ENCODE data around the gene ASXL2.

The ASXL2 gene

GRCh38 chr2:25790074-25790790 lies 88.1 kb downstream of the ASXL2 start:
- Histone ChIP-seq H4K20me1 (ENCODE audit: insufficient read depth, low read length) (no peaks in the 10 kb centered on the region), H3K4me3 (ENCODE audit: low read length) (no peak overlapping the region), H3K79me2 (ENCODE audit: low read length) (no peaks in the 10 kb centered on the region), H3K4me1 (ENCODE audit: low read length) (peaks cover 31% of the 10 kb centered on the region), H3K27ac (ENCODE audit: low read length) (0 out of 2 replicates have a peak overlapping the region, but pooled peaks have one; percentile 20), H3K9ac (ENCODE audit: low read length) (no peak overlapping the region), H2AFZ (ENCODE audit: low read depth, low read length) (no peak overlapping the region), H3K9me3 (ENCODE audit: insufficient read depth, low read length) (no peaks in the 10 kb centered on the region), H3K36me3 (replicated peaks; ENCODE audit: low read depth, low read length) (no peaks in the 10 kb centered on the region), H3K4me2 (ENCODE audit: low read length) (peak overlapping the region; percentile 29), H3K27me3 (ENCODE audit: low read depth, low read length) (no peaks in the 10 kb centered on the region)
- TF ChIP-seq CTCF (IDR thresholded peaks at IDR 0.05; ENCODE audit: low read depth, low read length) = no peak
- no peak for TF ChIP-seq EZH2phosphoT487 (IDR thresholded peaks at IDR 0.05; ENCODE audit: low read depth)

- TF ChIP-seq CTCF (IDR thresholded peaks at IDR 0.05; ENCODE audit: low read depth, low read length) (no peak), EZH2phosphoT487 (IDR thresholded peaks at IDR 0.05; ENCODE audit: low read depth) (no peak)
- Histone ChIP-seq H3K79me2 (ENCODE audit: low read length) (no peaks in the 10 kb centered on the region), H3K27ac (ENCODE audit: low read length) (no peak overlapping the region), H3K4me1 (ENCODE audit: low read length) (peaks cover 13% of the 10 kb centered on the region), H3K4me3 (ENCODE audit: low read length) (no peak overlapping the region), H4K20me1 (ENCODE audit: insufficient read depth, low read length) (no peaks in the 10 kb centered on the region), H3K4me2 (ENCODE audit: low read length) (no peak overlapping the region), H3K9ac (ENCODE audit: low read length) (no peak overlapping the region), H3K9me3 (ENCODE audit: insufficient read depth, low read length) (no peaks in the 10 kb centered on the region), H2AFZ (ENCODE audit: low read depth, low read length) (no peak overlapping the region), H3K27me3 (ENCODE audit: low read depth, low read length) (no peaks in the 10 kb centered on the region), H3K36me3 (replicated peaks; ENCODE audit: low read depth, low read length) (no peaks in the 10 kb centered on the region)
Measured at GRCh38 chr2:25788457-25788856, 89.8 kb downstream of the ASXL2 start.

- no peaks in the 10 kb centered on the region for H3K27me3 ChIP-seq (ENCODE audit: low read depth, low read length)
- TF ChIP-seq EZH2phosphoT487 (IDR thresholded peaks at IDR 0.05; ENCODE audit: low read depth) = no peak
- TF ChIP-seq CTCF (IDR thresholded peaks at IDR 0.05; ENCODE audit: low read depth, low read length) = no peak
- no peaks in the 10 kb centered on the region for H3K36me3 ChIP-seq (replicated peaks; ENCODE audit: low read depth, low read length)
Measured at GRCh38 chr2:25787020-25787419, 91.3 kb downstream of the ASXL2 start.

GRCh38 chr2:25784404-25784803 lies 93.9 kb downstream of the ASXL2 start:
- Histone ChIP-seq H3K27ac (ENCODE audit: low read length) (no peak overlapping the region), H3K9ac (ENCODE audit: low read length) (no peak overlapping the region), H3K4me2 (ENCODE audit: low read length) (no peak overlapping the region), H4K20me1 (ENCODE audit: insufficient read depth, low read length) (no peaks in the 10 kb centered on the region), H3K9me3 (ENCODE audit: insufficient read depth, low read length) (no peaks in the 10 kb centered on the region), H3K79me2 (ENCODE audit: low read length) (no peaks in the 10 kb centered on the region), H3K4me1 (ENCODE audit: low read length) (no peaks in the 10 kb centered on the region; the same call in 1 of the 2 replicates), H3K4me3 (ENCODE audit: low read length) (no peak overlapping the region), H2AFZ (ENCODE audit: low read depth, low read length) (no peak overlapping the region), H3K27me3 (ENCODE audit: low read depth, low read length) (no peaks in the 10 kb centered on the region), H3K36me3 (replicated peaks; ENCODE audit: low read depth, low read length) (no peaks in the 10 kb centered on the region)
- TF ChIP-seq EZH2phosphoT487 (IDR thresholded peaks at IDR 0.05; ENCODE audit: low read depth) = no peak
- no peak for TF ChIP-seq CTCF (IDR thresholded peaks at IDR 0.05; ENCODE audit: low read depth, low read length)

More at GRCh38 chr2:25787020-25787419, 91.3 kb downstream of the ASXL2 start:
- Histone ChIP-seq H3K4me1 (ENCODE audit: low read length) (peaks cover 10% of the 10 kb centered on the region), H3K27ac (ENCODE audit: low read length) (no peak overlapping the region), H3K4me3 (ENCODE audit: low read length) (no peak overlapping the region), H3K4me2 (ENCODE audit: low read length) (no peak overlapping the region), H3K9ac (ENCODE audit: low read length) (no peak overlapping the region), H3K9me3 (ENCODE audit: insufficient read depth, low read length) (no peaks in the 10 kb centered on the region), H4K20me1 (ENCODE audit: insufficient read depth, low read length) (no peaks in the 10 kb centered on the region), H3K79me2 (ENCODE audit: low read length) (no peaks in the 10 kb centered on the region), H2AFZ (ENCODE audit: low read depth, low read length) (no peak overlapping the region)
